Measurements from ENCODE around the gene RPS16. TPM values are rescaled to one million over a fixed set of nuclear protein-coding genes. Genes with fewer than 3 reads are reported as not detected.

Gene RPS16
- total and polyA plus RNA-seq, 7 experiments from 2014 or later = 2,281 to 4,335 (median 3,122) TPM

- Histone ChIP-seq H3K9me3 (ENCODE audit: control insufficient read depth in 2 of 3, low read length in 3 of 3) (no peaks in the 10 kb centered on the region), H3K27me3 (ENCODE audit: control insufficient read depth in 2 of 2, insufficient read depth in 2 of 2, low read length in 2 of 2) (no peaks in the 10 kb centered on the region), H3K4me3 (ENCODE audit: low read length) (no peak overlapping the region), H3K4me1 (ENCODE audit: control insufficient read depth in 2 of 2, insufficient read depth in 2 of 2, low read length in 2 of 2) (peaks cover 0 to 9% of the 10 kb centered on the region in 2 donors), H3K27ac (ENCODE audit: low read depth, low read length) (no peak overlapping the region), H3K36me3 (ENCODE audit: control insufficient read depth in 2 of 3, insufficient read depth in 3 of 3, low read length in 3 of 3) (peaks cover 0 to 43% (median 0%) of the 10 kb centered on the region in 3 experiments)
- Mint-ChIP-seq H3K36me3 (peaks cover 0 to 17% (median 4%) of the 10 kb centered on the region in 5 donors), H3K4me1 (peaks cover 0 to 16% (median 4%) of the 10 kb centered on the region in 7 donors), H3K27ac (no peak overlapping the region), H3K9me3 (peaks cover 0 to 1% (median 0%) of the 10 kb centered on the region in 11 donors), H3K4me3 (no peak overlapping the region), H3K27me3 (no peaks in the 10 kb centered on the region)
- ATAC-seq = no peak
- intact Hi-C loops (cut with micrococcal nuclease) = no loop called here
- no peak for DNase-seq
- ChIA-PET POLR2A (interaction anchor here (0.7 to 6.9 kb wide), 6 partner anchors 8 to 21 kb away, joined by 4 to 46 read pairs (median 6); partner anchors contain the start of genes PLEKHG2, RPS16 and ZFP36), CTCF (no interaction called here)
These were observed 8.0 kb downstream of the RPS16 start for GRCh38 chr19:39427707-39428106.

- Mint-ChIP-seq H3K27me3 (no peaks in the 10 kb centered on the region), H3K9me3 (peaks cover 0 to 1% (median 0%) of the 10 kb centered on the region in 11 donors), H3K4me3 (no peak overlapping the region), H3K36me3 (peaks cover 0 to 13% (median 3%) of the 10 kb centered on the region in 5 donors), H3K4me1 (peaks cover 0 to 9% (median 3%) of the 10 kb centered on the region in 7 donors), H3K27ac (peak overlapping the region in 3 of 9 donors; percentile 6 to 8 (median 7))
- POLR2A ChIA-PET = interaction anchor here (0.7 to 6.9 kb wide), 4 partner anchors 9 to 19 kb away, joined by 3 to 46 read pairs (median 4); partner anchors contain the start of genes RPS16 and SUPT5H
- H3K9me3 ChIP-seq (ENCODE audit: control insufficient read depth in 2 of 3, low read length in 3 of 3) = no peaks in the 10 kb centered on the region
- intact Hi-C loops (cut with micrococcal nuclease) = no loop called here
- ATAC-seq (no peak), DNase-seq (no peak)
- H3K27me3 ChIP-seq (ENCODE audit: control insufficient read depth in 2 of 2, insufficient read depth in 2 of 2, low read length in 2 of 2) = no peaks in the 10 kb centered on the region
- no peak overlapping the region for H3K4me3 ChIP-seq (ENCODE audit: low read length)
- H3K4me1 ChIP-seq (ENCODE audit: control insufficient read depth in 2 of 2, insufficient read depth in 2 of 2, low read length in 2 of 2) = peaks cover 0 to 7% of the 10 kb centered on the region in 2 donors
- peaks cover 0 to 43% (median 0%) of the 10 kb centered on the region in 3 experiments for H3K36me3 ChIP-seq (ENCODE audit: control insufficient read depth in 2 of 3, insufficient read depth in 3 of 3, low read length in 3 of 3)
- CTCF ChIA-PET = no interaction called here
- no peak overlapping the region for H3K27ac ChIP-seq (ENCODE audit: low read depth, low read length)
These were observed 9.6 kb downstream of the RPS16 start for GRCh38 chr19:39426170-39426569.

GRCh38 chr19:39425744-39426143 is 10.0 kb downstream of the RPS16 start:
- Mint-ChIP-seq H3K9me3 (peaks cover 0 to 1% (median 0%) of the 10 kb centered on the region in 11 donors), H3K4me3 (no peak overlapping the region), H3K27me3 (no peaks in the 10 kb centered on the region), H3K36me3 (peaks cover 0 to 13% (median 3%) of the 10 kb centered on the region in 5 donors), H3K4me1 (peaks cover 0 to 9% (median 3%) of the 10 kb centered on the region in 7 donors), H3K27ac (peak overlapping the region in 1 of 9 donors; percentile 8)
- H3K27me3 ChIP-seq (ENCODE audit: control insufficient read depth in 2 of 2, insufficient read depth in 2 of 2, low read length in 2 of 2) = no peaks in the 10 kb centered on the region
- no peaks in the 10 kb centered on the region for H3K9me3 ChIP-seq (ENCODE audit: control insufficient read depth in 2 of 3, low read length in 3 of 3)
- peaks cover 0 to 5% of the 10 kb centered on the region in 2 donors for H3K4me1 ChIP-seq (ENCODE audit: control insufficient read depth in 2 of 2, insufficient read depth in 2 of 2, low read length in 2 of 2)
- no peak overlapping the region for H3K4me3 ChIP-seq (ENCODE audit: low read length)
- intact Hi-C loops (cut with micrococcal nuclease) = no loop called here
- H3K27ac ChIP-seq (ENCODE audit: low read depth, low read length) = no peak overlapping the region
- ATAC-seq = no peak
- ChIA-PET POLR2A (interaction anchor here (0.7 to 6.9 kb wide), 4 partner anchors 9 to 19 kb away, joined by 3 to 46 read pairs (median 4); partner anchors contain the start of genes RPS16 and SUPT5H), CTCF (interaction anchor here (0.8 kb wide), 1 partner anchor 11 kb away, joined by 5 read pairs; no protein-coding TSS in a partner anchor)
- peaks cover 0 to 43% (median 0%) of the 10 kb centered on the region in 3 experiments for H3K36me3 ChIP-seq (ENCODE audit: control insufficient read depth in 2 of 3, insufficient read depth in 3 of 3, low read length in 3 of 3)
- no peak for DNase-seq

GRCh38 chr19:39424934-39425333 is 10.8 kb downstream of the RPS16 start:
- peaks cover 0 to 13% (median 3%) of the 10 kb centered on the region in 5 donors for H3K36me3 Mint-ChIP-seq
- ChIA-PET CTCF (no interaction called here), POLR2A (interaction anchor here (0.8 to 6.9 kb wide), 3 partner anchors 10 to 27 kb away, joined by 4 to 46 read pairs (median 4); partner anchors contain the start of gene RPS16)
- Histone ChIP-seq H3K4me1 (ENCODE audit: control insufficient read depth in 2 of 2, insufficient read depth in 2 of 2, low read length in 2 of 2) (no peaks in the 10 kb centered on the region), H3K27ac (ENCODE audit: low read depth, low read length) (no peak overlapping the region), H3K27me3 (ENCODE audit: control insufficient read depth in 2 of 2, insufficient read depth in 2 of 2, low read length in 2 of 2) (no peaks in the 10 kb centered on the region), H3K4me3 (ENCODE audit: low read length) (no peak overlapping the region), H3K9me3 (ENCODE audit: control insufficient read depth in 2 of 3, low read length in 3 of 3) (no peaks in the 10 kb centered on the region), H3K36me3 (ENCODE audit: control insufficient read depth in 2 of 3, insufficient read depth in 3 of 3, low read length in 3 of 3) (peaks cover 0 to 43% (median 0%) of the 10 kb centered on the region in 3 experiments)
- peaks cover 0 to 1% (median 0%) of the 10 kb centered on the region in 11 donors for H3K9me3 Mint-ChIP-seq
- peak overlapping the region in 1 of 9 donors; percentile 24 for H3K27ac Mint-ChIP-seq
- peaks cover 0 to 6% (median 0%) of the 10 kb centered on the region in 7 donors for H3K4me1 Mint-ChIP-seq
- no peaks in the 10 kb centered on the region for H3K27me3 Mint-ChIP-seq
- intact Hi-C loops (cut with micrococcal nuclease) = no loop called here
- no peak for ATAC-seq
- DNase-seq = no peak
- H3K4me3 Mint-ChIP-seq = no peak overlapping the region

GRCh38 chr19:39423258-39424086 is 12.3 kb downstream of the RPS16 start:
- H3K4me3 ChIP-seq (ENCODE audit: low read length) = no peak overlapping the region
- H3K27me3 Mint-ChIP-seq = no peaks in the 10 kb centered on the region
- H3K36me3 ChIP-seq (ENCODE audit: control insufficient read depth in 2 of 3, insufficient read depth in 3 of 3, low read length in 3 of 3) = peaks cover 0 to 51% (median 0%) of the 10 kb centered on the region in 3 experiments
- intact Hi-C loops (cut with micrococcal nuclease) = no loop called here
- ChIA-PET CTCF (no interaction called here), POLR2A (interaction anchor here (1.4 to 6.9 kb wide), 2 partner anchors 12 to 25 kb away, joined by 4 to 46 read pairs; partner anchors contain the start of gene RPS16)
- DNase-seq (no peak), ATAC-seq (no peak)
- peaks cover 0 to 19% (median 3%) of the 10 kb centered on the region in 5 donors for H3K36me3 Mint-ChIP-seq
- H3K9me3 ChIP-seq (ENCODE audit: control insufficient read depth in 2 of 3, low read length in 3 of 3) = no peaks in the 10 kb centered on the region
- H3K27ac Mint-ChIP-seq = peak overlapping the region in 2 of 9 donors; percentile 47 to 55
- no peak overlapping the region for H3K4me3 Mint-ChIP-seq
- H3K4me1 Mint-ChIP-seq = peaks cover 0 to 6% (median 0%) of the 10 kb centered on the region in 7 donors
- H3K4me1 ChIP-seq (ENCODE audit: control insufficient read depth in 2 of 2, insufficient read depth in 2 of 2, low read length in 2 of 2) = no peaks in the 10 kb centered on the region
- no peaks in the 10 kb centered on the region for H3K27me3 ChIP-seq (ENCODE audit: control insufficient read depth in 2 of 2, insufficient read depth in 2 of 2, low read length in 2 of 2)
- no peak overlapping the region for H3K27ac ChIP-seq (ENCODE audit: low read depth, low read length)
- H3K9me3 Mint-ChIP-seq = no peaks in the 10 kb centered on the region

GRCh38 chr19:39422020-39422419 is 13.7 kb downstream of the RPS16 start:
- H3K36me3 Mint-ChIP-seq = peaks cover 0 to 22% (median 3%) of the 10 kb centered on the region in 5 donors
- peaks cover 0 to 57% (median 0%) of the 10 kb centered on the region in 3 experiments for H3K36me3 ChIP-seq (ENCODE audit: control insufficient read depth in 2 of 3, insufficient read depth in 3 of 3, low read length in 3 of 3)
- H3K27me3 ChIP-seq (ENCODE audit: control insufficient read depth in 2 of 2, insufficient read depth in 2 of 2, low read length in 2 of 2) = no peaks in the 10 kb centered on the region
- H3K4me3 Mint-ChIP-seq = no peak overlapping the region
- H3K27ac ChIP-seq (ENCODE audit: low read depth, low read length) = no peak overlapping the region
- no peaks in the 10 kb centered on the region for H3K27me3 Mint-ChIP-seq
- intact Hi-C loops (cut with micrococcal nuclease) = no loop called here
- POLR2A ChIA-PET = interaction anchor here (1.4 to 6.9 kb wide), 2 partner anchors 14 to 23 kb away, joined by 3 to 46 read pairs; partner anchors contain the start of genes RPS16 and SUPT5H
- CTCF ChIA-PET = no interaction called here
- H3K4me1 ChIP-seq (ENCODE audit: control insufficient read depth in 2 of 2, insufficient read depth in 2 of 2, low read length in 2 of 2) = no peaks in the 10 kb centered on the region
- H3K4me3 ChIP-seq (ENCODE audit: low read length) = no peak overlapping the region
- peaks cover 0 to 6% (median 0%) of the 10 kb centered on the region in 7 donors for H3K4me1 Mint-ChIP-seq
- no peaks in the 10 kb centered on the region for H3K9me3 ChIP-seq (ENCODE audit: control insufficient read depth in 2 of 3, low read length in 3 of 3)
- no peak for DNase-seq
- H3K27ac Mint-ChIP-seq = peak overlapping the region in 2 of 9 donors; percentile 15 to 38
- no peaks in the 10 kb centered on the region for H3K9me3 Mint-ChIP-seq
- ATAC-seq = no peak
